Hematopoietic multipotent progenitor cell treated with erythropoietin and hydrocortisone succinate and interleukin-3 and kit ligand, for 8 days (in vitro differentiated cells): Measurements from ENCODE around the gene DOK6.

ENCODE experiments used
- DNase-seq: peaks from one replicate; pipeline ENCODE4 v3.0.0-alpha.2; 2015

Gene DOK6

GRCh38 chr18:69444221-69444620 lies 43.5 kb downstream of the DOK6 start:
- no peak for DNase-seq

DNA sequence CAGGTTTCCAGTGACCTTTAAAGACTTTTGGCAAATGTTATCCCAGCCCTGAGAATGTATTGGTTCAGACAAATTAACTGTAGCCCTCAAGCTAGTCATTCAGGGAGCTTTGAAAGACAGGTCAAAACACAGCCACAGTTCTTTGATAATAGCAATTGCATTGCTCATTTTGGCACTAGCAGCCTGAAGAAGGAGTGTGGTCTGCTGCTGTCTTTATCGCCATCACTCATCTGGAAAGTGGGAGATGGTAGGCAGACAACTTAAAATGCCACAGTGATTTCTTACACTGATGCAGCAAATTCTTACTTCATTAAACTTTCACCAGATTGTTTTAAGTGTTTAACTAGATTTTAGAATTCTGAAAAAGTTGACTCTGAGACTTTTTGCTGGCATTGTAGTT lies 47.2 kb downstream of the DOK6 start:
- no peak for DNase-seq

DNA sequence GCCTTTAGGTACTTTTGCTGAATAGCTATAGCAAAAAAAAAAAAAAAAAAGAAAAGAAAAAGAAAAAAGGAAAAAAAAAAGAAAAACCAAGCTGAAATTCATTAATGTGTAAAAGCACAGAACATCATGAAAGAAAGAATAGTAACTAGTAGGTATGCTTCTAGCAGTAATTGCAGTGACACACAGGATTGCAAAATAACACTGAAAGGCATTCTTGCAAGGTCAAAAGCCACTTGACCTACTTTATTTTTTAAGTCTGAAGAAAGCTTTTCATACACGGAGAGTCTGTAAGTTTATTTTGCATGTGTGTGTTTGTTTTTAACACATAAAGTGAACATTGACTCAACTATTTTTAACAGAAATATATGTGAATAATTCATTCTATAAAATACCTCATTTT lies 54.4 kb downstream of the DOK6 start:
- DNase-seq, result no peak

DNA sequence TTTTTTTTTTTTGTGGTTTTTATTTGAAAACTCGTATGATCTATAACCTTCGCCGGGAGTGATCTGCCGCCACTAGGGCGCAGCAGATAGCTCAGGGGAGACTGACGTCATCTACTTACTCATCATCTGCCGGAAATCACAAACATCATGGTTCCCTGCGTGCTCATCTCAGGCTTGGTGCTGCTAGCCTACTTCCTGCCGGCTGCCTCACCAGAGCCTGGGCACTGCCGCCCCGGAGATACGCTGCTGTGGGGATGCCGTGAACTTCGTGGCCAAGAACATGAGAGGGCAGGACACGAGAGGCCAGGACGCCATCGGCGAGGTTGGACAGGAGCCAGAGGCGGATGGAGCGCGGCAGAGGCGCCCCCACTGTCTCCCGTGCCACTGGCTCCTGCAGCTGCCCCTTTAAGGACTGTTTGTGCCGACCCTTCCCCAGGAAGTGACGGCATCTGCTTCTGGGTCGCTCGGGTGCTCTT lies 68.8 kb downstream of the DOK6 start:
- peak; percentile 10 for DNase-seq

GRCh38 chr18:69480460-69480859 lies 79.8 kb downstream of the DOK6 start:
- no peak for DNase-seq

- no peak for DNase-seq
Measured at GRCh38 chr18:69483574-69483973, 82.9 kb downstream of the DOK6 start.

DNA sequence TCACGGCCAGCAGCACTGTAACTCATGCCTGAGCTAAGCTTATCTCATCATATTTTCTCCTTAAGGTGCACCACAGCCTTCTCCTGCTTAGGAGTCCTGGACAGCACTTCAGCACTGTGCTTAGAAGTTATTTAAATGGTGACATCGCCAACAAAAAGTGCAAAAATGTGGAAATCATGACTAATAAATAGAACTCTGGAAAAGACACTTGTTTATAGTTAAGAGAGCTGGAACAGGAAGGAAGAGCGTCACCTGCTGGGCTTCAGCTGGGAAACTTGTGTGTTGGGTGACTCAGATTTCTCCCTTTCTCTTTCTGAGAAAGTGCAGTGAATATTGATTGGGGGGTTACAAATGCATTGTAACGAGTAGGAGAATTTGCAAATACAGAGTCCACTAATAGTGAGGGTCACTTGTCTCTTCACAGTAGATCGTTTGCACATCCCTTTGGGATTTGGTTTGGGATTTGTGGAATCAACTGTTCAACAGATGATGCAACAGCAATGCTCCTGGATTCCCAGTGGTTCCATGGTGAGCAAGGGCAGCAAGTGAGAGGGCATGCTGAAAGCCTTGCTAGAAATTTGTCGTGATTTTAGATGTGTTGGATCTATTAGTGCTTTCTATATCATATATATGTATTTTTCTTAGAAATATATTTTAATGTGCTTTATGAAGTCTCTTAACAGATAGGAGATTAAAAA lies 84.2 kb downstream of the DOK6 start:
- DNase-seq, result no peak

DNA sequence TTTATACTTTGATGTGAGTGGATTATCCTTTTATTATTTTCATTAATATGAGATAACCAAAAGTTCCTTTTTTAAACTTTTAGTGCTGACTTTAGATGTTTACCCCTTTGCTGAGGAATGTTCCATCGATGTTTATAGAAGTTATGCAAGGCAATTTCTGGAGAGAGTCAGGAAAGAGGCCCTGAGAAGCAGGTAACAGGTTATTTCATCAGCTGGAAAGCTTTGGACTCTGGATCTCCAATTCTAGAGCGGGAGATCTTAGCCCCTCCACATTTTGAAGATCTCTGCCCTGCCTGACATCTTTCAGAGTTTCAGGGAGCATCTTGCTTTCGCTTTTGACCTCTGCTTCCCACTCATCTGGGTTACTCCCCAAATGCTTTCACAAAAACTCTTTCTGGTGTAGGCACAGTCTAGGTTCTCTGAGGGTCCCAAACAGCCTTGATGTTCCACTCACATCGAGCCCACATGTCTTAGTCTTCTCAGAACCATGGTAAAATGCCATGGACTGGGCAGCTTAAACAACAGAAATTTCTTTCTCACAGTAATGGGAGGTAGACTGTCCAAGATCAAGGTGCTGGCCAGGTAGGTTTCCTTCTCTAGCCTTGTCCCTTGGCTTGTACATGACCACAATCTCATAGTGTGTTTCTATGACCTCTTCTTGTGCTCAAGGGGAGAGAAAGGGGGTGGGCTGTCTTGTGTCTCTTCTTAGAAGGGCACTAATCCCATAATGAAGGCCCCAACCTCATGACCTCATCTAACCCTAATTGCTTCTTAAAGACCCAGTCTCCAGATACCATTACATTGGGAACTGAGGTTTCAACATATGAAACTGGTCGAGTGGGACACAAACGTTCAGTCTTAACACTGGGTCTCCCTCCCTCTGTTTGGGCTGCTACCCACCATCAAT lies 87.1 kb downstream of the DOK6 start:
- DNase-seq, result no peak

- DNase-seq, result no peak
Measured at GRCh38 chr18:69490072-69490471, 89.4 kb downstream of the DOK6 start.

DNA sequence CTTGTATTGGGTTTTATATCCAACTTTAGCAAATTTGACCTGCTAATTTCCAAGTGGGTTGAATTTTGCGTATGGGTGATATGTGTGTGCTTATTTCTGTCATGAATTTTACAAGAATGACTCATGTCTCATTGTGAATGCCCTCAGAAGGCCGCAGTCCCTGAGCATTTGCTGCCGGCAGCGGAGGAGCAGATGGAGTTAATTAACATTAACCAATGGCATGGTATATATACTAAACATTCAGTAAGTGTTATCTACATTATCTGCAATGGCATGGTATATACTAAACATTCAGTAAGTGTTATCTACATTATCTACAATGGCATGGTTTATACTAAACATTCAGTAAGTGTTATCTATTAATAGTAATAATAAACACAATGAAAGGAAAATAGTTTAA lies 90.1 kb downstream of the DOK6 start:
- DNase-seq, result no peak

GRCh38 chr18:69491576-69491975 lies 90.9 kb downstream of the DOK6 start:
- no peak for DNase-seq

DNA sequence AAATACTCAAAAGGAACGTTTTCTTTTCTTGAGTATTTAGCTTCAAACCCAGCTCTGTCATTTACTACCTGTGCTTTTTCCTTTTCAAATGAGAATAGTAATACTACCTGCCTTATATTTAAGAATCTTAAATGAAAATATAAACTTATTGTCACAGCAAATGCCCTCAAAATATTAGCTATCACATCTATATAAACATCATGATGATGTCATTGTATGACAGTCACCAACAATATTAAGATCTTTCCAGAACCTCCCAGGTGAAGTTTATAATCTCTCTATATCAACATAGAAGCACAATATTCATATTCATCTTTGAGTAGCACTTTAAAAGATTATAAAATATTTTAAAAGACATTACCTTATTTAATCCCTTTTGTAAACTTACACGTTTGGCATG lies 92.2 kb downstream of the DOK6 start:
- DNase-seq, result no peak

GRCh38 chr18:69494841-69495240 lies 94.2 kb downstream of the DOK6 start:
- DNase-seq, result no peak

- DNase-seq, result no peak
Measured at GRCh38 chr18:69495338-69495737, 94.7 kb downstream of the DOK6 start.

DNA sequence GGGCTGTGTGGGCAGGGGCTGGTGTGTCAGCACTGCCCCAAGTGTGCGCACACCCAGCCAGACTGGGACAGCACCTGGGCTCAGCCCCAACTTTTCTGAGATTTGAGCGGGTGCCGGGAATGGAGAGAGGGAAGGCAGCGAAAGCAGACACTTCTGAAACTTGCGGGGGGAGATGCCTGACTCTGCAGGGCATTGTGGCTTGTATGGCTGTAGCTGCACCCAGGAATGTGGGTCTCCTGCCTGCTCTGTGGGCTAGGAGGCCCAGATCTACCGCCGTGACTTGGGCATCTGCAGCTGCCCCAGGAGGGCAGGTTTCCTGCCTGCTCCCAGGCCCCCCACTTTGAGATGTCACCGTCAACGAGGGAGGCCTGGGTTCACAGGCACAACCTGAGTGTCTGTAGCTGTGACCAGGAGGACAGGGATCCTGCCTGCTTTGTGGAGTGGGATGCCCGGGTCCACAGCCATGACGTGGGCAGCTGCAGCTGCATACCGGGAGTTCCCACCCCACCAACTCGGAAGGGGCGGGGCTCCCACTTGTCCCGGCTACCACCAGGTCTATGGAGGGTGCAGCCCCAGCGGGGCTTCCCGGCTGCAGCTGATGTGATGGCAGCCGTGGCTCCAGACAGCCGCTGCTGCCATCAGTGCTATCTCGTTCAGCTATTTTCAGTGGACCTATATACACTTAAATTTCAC lies 95.3 kb downstream of the DOK6 start:
- no peak for DNase-seq

DNA sequence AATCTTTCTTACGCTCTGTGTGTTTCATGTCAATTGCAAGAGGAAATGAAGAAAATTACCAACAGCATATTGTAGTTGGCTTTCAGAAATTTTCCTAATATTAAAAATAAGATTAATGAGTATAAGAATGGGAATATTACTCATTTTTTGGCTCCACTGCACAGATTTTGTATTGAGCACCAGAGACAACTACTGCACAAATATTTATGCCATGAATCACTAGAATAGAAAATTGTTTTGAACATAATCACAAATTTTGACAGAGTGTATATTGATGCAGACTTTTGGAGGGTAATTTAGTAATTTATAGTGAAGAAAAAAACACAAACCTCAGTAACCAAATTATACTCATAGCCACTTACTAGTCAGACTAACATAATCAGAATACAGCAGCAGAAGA lies 118.3 kb downstream of the DOK6 start:
- no peak for DNase-seq

DNA sequence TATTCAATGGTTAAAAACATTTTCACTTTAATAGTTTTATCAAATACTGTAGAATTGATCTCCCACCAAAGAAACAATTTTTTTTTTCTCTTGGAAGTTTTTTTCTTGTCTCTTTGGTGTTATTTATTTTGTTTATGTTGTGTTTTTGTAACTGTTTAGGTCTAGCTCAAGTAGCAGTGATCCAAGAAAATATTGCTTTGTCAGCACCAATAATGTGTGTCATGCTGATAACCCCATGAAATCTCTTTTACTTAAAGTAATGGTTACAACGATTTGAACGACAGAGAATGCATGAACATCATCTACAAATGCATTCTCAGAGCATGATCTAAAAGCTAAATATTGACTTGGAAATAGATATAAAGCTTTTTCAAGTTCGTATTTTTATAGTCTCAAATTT lies 122.9 kb downstream of the DOK6 start:
- DNase-seq, result no peak

GRCh38 chr18:69528435-69528834 lies 127.7 kb downstream of the DOK6 start:
- no peak for DNase-seq

- DNase-seq, result no peak
Measured at GRCh38 chr18:69529151-69529550, 128.5 kb downstream of the DOK6 start.

GRCh38 chr18:69531973-69532372 lies 131.3 kb downstream of the DOK6 start:
- DNase-seq, result no peak

GRCh38 chr18:69537183-69537582 lies 136.5 kb downstream of the DOK6 start:
- DNase-seq, result no peak

DNA sequence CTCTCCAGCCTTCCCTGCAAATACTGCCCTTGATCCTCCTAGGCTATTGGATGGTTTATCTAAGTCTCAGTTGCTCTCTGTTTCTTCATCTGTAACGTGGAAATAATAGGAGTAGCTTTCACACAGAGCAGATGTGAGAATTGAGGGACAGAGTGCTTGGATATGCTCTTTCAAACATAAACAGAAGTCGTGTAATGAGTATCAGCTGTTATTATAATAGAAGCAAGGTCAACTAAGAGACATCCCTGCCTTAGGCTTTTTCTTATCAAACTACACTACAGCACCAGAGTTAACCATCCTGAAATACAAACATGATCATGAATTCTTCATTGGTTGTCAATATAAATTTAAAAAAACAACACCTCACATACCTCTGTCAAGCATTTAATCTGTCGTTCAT lies 138.2 kb downstream of the DOK6 start:
- DNase-seq, result no peak

DNA sequence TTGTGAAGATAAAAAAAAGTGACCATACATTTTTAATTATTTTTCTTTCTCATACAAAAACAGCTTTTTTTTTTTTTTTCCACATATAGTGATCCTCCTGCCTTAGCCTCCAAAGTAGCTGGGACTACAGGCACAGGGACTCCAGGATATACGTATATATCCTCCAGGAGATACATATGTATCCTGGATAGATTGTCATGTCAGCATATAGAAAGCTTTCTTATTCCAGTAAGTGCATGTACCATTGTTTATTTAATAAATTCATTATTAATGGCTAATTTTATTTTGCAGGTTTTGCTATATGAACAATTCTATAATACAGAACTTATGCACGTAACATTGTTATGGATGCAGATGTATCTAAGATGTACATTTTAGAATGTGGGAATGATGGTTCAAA lies 138.7 kb downstream of the DOK6 start:
- DNase-seq, result no peak

DNA sequence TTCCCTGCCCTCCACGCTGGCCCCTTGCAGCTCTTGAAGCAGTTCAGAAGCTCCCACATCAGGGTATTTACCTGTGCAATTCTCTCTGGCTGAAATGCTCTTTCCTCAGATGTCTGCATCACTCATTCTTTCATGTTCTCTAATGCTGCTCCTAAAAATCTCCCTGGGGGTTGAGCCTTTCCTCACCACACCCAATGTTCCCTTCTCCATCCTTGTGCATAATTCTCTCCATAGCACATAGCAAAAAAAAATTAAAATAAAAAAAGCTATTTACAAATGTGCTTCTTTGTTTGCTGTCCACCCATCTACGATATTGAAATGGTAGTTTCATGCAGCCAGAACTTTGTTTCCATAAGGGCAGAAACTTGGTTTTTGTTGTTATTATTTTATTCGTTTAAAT lies 155.5 kb downstream of the DOK6 start:
- DNase-seq, result no peak
